Fibroblast of mammary gland (primary cell): ENCODE data around the gene NRG3.

Experiments used
- DNase-seq: peaks from one replicate; pipeline ENCODE4 v3.0.0-alpha.2; 2010; ENCODE audit warnings: low read depth
- H3K4me3 ChIP-seq: 2 replicates; pipeline ENCODE4 v1.5.1; 2011; ENCODE audit warnings: low read depth, mild to moderate bottlenecking, low read length, moderate library complexity; ENCODE audit not compliant: control insufficient read depth
- TF ChIP-seq, protein P1 (sequence below): conservative IDR thresholded peaks from 2 replicates; pipeline ENCODE4 v1.5.1; 2011; ENCODE audit warnings: low read depth, low read length, inconsistent platforms; ENCODE audit not compliant: control insufficient read depth, insufficient read depth

NRG3 gene

DNA sequence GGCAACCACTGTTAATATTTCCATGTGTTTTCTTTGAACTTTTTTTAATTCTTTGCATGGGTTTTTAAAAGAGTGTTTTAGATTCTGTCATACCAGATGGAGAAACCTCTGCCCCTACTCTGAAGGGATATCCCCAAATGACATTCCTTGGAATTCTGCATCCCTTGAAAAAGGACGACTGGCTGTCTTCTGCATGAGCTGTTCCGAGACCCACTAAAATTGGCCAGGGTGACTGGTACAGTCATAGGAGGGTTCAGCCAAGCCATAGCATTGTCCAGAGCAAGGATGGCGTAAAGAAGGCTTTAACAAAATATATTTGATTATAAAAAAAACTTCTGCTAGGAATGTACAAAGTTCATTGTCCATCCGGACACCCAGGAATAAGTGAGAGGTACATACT is 952.9 kb downstream of the NRG3 start:
- TF ChIP-seq, protein P1, sequence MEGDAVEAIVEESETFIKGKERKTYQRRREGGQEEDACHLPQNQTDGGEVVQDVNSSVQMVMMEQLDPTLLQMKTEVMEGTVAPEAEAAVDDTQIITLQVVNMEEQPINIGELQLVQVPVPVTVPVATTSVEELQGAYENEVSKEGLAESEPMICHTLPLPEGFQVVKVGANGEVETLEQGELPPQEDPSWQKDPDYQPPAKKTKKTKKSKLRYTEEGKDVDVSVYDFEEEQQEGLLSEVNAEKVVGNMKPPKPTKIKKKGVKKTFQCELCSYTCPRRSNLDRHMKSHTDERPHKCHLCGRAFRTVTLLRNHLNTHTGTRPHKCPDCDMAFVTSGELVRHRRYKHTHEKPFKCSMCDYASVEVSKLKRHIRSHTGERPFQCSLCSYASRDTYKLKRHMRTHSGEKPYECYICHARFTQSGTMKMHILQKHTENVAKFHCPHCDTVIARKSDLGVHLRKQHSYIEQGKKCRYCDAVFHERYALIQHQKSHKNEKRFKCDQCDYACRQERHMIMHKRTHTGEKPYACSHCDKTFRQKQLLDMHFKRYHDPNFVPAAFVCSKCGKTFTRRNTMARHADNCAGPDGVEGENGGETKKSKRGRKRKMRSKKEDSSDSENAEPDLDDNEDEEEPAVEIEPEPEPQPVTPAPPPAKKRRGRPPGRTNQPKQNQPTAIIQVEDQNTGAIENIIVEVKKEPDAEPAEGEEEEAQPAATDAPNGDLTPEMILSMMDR = no peak
- no peak for DNase-seq
- no peak overlapping the region for H3K4me3 ChIP-seq

DNA sequence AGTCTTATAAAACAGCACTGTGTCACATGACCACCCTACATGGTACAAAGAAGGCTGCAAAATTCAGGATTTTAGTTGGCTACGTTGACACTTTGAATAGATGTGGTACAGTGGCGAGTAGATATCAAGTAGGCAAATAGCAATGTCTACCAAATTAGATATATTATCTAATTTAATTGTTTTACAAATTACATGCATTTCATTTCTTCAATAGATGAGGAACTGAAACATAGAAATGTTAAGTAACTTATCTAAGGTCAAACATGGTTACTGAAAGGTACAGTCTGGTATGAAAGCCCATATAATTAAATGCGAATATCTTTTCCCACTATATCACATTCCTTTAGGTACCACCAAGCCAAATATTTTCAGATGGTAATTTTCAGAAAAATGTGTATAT is 972.2 kb downstream of the NRG3 start:
- DNase-seq = no peak
- no peak overlapping the region for H3K4me3 ChIP-seq
- TF ChIP-seq, protein P1 = no peak

DNA sequence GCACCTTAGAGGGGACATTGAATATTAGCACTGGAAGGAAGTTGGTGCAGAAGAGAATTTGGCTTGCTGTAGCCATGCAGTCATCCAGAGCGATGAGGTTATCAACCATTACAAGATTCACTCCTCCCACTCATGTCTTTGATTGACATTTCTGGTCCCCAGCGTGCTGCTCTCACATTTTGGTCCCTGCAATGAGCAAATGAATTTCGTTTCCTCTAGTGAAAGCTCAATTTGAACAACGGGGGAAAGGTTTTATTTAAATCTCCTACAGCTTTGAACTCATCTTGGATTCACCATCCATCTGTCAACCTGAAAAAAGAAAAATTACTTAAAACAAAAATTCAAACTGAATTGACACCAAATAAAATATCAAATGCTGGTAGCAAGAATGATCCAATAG is 975.2 kb downstream of the NRG3 start:
- DNase-seq = no peak
- H3K4me3 ChIP-seq = no peak overlapping the region
- TF ChIP-seq, protein P1 = no peak

DNA sequence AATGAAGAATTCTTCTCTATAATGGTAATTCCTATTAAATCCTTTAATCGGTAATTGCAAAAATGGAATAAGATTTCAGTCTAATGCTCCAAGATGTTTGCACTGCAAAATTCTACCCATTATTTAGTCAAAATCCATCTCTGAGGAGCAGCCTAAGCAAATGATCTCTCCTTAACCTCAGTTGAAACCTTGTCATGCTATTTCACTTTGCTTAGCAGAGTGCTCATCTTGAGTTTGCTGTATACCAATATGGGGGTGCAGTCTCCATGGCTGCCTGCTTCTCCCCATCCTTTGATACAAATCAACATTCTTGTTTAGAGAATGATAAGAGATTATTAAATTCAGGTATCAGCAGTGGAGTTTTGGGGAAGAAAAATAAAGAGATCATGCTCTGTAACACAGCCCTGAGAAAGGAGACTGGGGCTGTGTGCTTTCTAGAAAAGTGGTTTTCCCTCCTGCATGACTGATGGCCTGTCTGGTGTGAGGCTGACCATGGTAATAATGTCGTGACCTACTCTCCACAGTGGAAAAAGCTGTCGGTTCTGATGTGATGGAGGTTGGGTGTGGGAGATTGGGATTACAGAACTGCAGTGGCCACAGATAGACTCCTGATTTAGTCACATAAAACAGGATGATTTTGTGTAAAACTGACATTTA is 982.1 kb downstream of the NRG3 start:
- H3K4me3 ChIP-seq = no peak overlapping the region
- no peak for DNase-seq
- TF ChIP-seq, protein P1 = no peak

DNA sequence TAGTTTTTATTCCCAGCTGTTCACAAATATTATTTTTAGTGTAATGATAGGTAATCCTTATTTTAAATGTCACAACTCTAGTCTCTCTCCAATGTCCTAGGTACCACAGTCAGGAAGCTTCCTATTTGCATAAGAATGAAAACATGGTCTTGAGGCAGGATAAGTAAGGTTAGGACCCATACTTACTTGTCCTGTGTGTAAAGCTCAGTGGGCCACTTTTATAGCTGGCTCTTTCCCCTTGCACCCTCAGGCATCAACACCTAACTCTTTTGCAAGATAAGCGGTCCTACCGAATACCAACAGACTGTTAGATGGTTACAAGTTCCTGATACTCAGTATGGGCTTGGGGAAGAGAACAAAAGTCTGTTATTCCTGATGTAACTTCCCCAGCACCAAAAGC is 986.9 kb downstream of the NRG3 start:
- H3K4me3 ChIP-seq = no peak overlapping the region
- TF ChIP-seq, protein P1 = no peak
- no peak for DNase-seq

DNA sequence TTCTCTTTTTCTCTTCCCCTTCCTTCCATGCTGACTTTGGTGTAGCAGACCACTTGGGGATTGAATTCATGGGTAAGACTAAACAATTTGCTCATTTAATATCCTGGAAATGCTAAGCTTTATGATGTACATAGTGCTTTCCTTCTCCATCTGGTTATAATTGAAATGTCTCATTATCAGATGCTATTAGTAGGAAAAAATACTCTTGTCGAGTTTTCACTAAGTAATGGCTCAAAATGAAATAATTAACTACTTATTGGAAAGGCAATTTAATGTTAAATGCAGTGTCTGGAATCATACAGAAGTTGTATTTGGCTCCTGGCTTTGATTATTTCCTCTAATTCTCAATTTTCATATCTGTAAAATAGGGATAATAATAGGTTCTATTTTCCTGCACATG is 990.4 kb downstream of the NRG3 start:
- TF ChIP-seq, protein P1 = no peak
- DNase-seq = no peak
- H3K4me3 ChIP-seq = no peak overlapping the region
